GM23338 (cell line): ENCODE data around the gene GIGYF2.

Source experiments
- CREB1 ChIP-seq: fragments of 250-450 bp; sonication (Bioruptor Pico); IDR thresholded peaks from 2 replicates; pipeline ENCODE4 v1.5.0; 2020; ENCODE audit warnings: low read depth, mild to moderate bottlenecking, moderate library complexity
- CTCF ChIP-seq, 2 experiments: fragments of 200-600 bp in 1 of 2; sonication (generic) in 1 of 2; conservative IDR thresholded peaks; 2 replicates each; pipeline versions ENCODE4 v1.5.1 to v1.6.1; 2016 to 2017; ENCODE audit warnings: antibody characterized with exemption in 2 of 2, low read depth in 2 of 2, mild to moderate bottlenecking in 2 of 2, moderate library complexity in 1 of 2
- EZH2 ChIP-seq: fragments of 200-600 bp; sonication (generic); IDR thresholded peaks from one replicate; pipeline ENCODE4 v1.8.0; 2017; ENCODE audit warnings: antibody characterized with exemption, mild to moderate bottlenecking, low read depth; ENCODE audit not compliant: unreplicated experiment
- EZH2phosphoT487 ChIP-seq: fragments of 200-600 bp; sonication (generic); IDR thresholded peaks from one replicate; pipeline ENCODE4 v1.8.1; 2018; ENCODE audit warnings: antibody characterized with exemption; ENCODE audit not compliant: unreplicated experiment
- JUNB ChIP-seq: IDR thresholded peaks from one replicate; pipeline ENCODE4 v1.6.1; 2016; ENCODE audit warnings: antibody characterized with exemption; ENCODE audit not compliant: unreplicated experiment
- POLR2AphosphoS5 ChIP-seq: IDR thresholded peaks from 2 replicates; pipeline ENCODE4 v1.6.1; 2016; ENCODE audit warnings: antibody characterized with exemption, low read depth
- REST ChIP-seq: IDR thresholded peaks from one replicate; pipeline ENCODE4 v1.6.1; 2018; ENCODE audit warnings: antibody characterized with exemption; ENCODE audit not compliant: unreplicated experiment

- no peak for TF ChIP-seq CTCF (conservative IDR thresholded peaks at IDR 0.05; ENCODE audit: low read depth in 2 of 2)
- no peak for TF ChIP-seq EZH2phosphoT487
- TF ChIP-seq EZH2 = no peak
- TF ChIP-seq CREB1 (CRISPR knock-in tag) = no peak
- no peak for TF ChIP-seq POLR2AphosphoS5
- TF ChIP-seq REST = no peak
- TF ChIP-seq JUNB = no peak
These were observed 112.4 kb downstream of the GIGYF2 start for GRCh38 chr2:232809349-232810124.
